Activated CD4-positive, CD25-positive, alpha-beta regulatory T cell (primary cell): ENCODE results near the gene AXDND1.
A peak's percentile ranks its signal among the peaks of the same experiment; 100 is the strongest.
"Not testable (repeated sequence)": the region's sequence is repeated elsewhere in the genome, so short reads cannot be mapped to it uniquely, and the experiment has no call there.

Experiments
- DNase-seq, 4 experiments: peaks; one replicate each; lab custom pipeline; 2025; lab: John Stamatoyannopoulos, UW

Gene AXDND1

GRCh38 chr1:179365342-179366092, at the start of gene AXDND1:
AXDND1 (plus strand) TSS chr1:179365971; CDS start chr1:179366510, 539 bp downstream.
- peak; percentile 75 to 84 (median 76) for DNase-seq

GRCh38 chr1:179318491-179318890, 47.3 kb upstream of the AXDND1 start:
- DNase-seq, result no peak

- DNase-seq, result no peak
These were observed 44.1 kb upstream of the AXDND1 start for GRCh38 chr1:179321533-179322216.

- DNase-seq, result no peak
These were observed 43.2 kb upstream of the AXDND1 start for GRCh38 chr1:179322557-179322956.

- no peak for DNase-seq
These were observed 42.3 kb upstream of the AXDND1 start for GRCh38 chr1:179323436-179323835.

- DNase-seq, result no peak
These were observed 39.9 kb upstream of the AXDND1 start for GRCh38 chr1:179325836-179326235.

- no peak for DNase-seq
These were observed 39.0 kb upstream of the AXDND1 start for GRCh38 chr1:179326746-179327145.

GRCh38 chr1:179327196-179327595, 38.6 kb upstream of the AXDND1 start:
- DNase-seq, result no peak

GRCh38 chr1:179327679-179328078, 38.1 kb upstream of the AXDND1 start:
- DNase-seq, result no peak

GRCh38 chr1:179329862-179330261, 35.9 kb upstream of the AXDND1 start:
- no peak for DNase-seq

GRCh38 chr1:179334440-179334839, 31.3 kb upstream of the AXDND1 start:
- no peak for DNase-seq

GRCh38 chr1:179337288-179337687, 28.5 kb upstream of the AXDND1 start:
- DNase-seq, result no peak

GRCh38 chr1:179337942-179338560, 27.7 kb upstream of the AXDND1 start:
- DNase-seq, result no peak

- DNase-seq, result no peak
These were observed 24.9 kb upstream of the AXDND1 start for GRCh38 chr1:179340918-179341317.

GRCh38 chr1:179341943-179342547, 23.7 kb upstream of the AXDND1 start:
- DNase-seq, result no peak

GRCh38 chr1:179342740-179343404, 22.9 kb upstream of the AXDND1 start:
- no peak for DNase-seq

GRCh38 chr1:179351281-179351680, 14.5 kb upstream of the AXDND1 start:
- no peak for DNase-seq

- DNase-seq, result no peak
These were observed 13.5 kb upstream of the AXDND1 start for GRCh38 chr1:179352236-179352635.

GRCh38 chr1:179353546-179353945, 12.2 kb upstream of the AXDND1 start:
- DNase-seq, result no peak

GRCh38 chr1:179361631-179362030, 4.1 kb upstream of the AXDND1 start:
- DNase-seq, result not testable (repeated sequence)

GRCh38 chr1:179366093-179366800, 476 bp downstream of the AXDND1 start:
- DNase-seq, result no peak
